ENCODE results near the gene MARK3. TPM values are rescaled to one million over a fixed set of nuclear protein-coding genes. Genes with fewer than 3 reads are reported as not detected.

Gene MARK3
- total RNA-seq = 82.0 and 89.7 TPM in 2 replicates

- peaks cover 33% of the 10 kb centered on the region for H3K4me1 Mint-ChIP-seq
- peak within 1 kb of the TSS; percentile 94 for H3K4me3 Mint-ChIP-seq
- peak within 1 kb of the TSS; percentile 96 for H3K27ac Mint-ChIP-seq
- DNase-seq = peak; percentile 99
- intact Hi-C loops (cut with micrococcal nuclease) = loop anchor here (1.0 kb wide), 1 partner anchor 51 kb away; the partner anchor contains the start of gene EIF5
- H3K27me3 Mint-ChIP-seq = peaks cover 6% of the 10 kb centered on the region
- peaks cover 6% of the 10 kb centered on the region for H3K36me3 Mint-ChIP-seq (ENCODE audit: low read depth)
- H3K9me3 Mint-ChIP-seq = no peaks in the 10 kb centered on the region
Measured at GRCh38 chr14:103385152-103385928, at the start of gene MARK3. Gene MARK3 (plus strand): TSS chr14:103385415. CDS start chr14:103386030, 615 bp downstream.

- Mint-ChIP-seq H3K4me1 (peaks cover 39% of the 10 kb centered on the region), H3K4me3 (peak overlapping the region; percentile 92), H3K27ac (peak overlapping the region; percentile 81), H3K36me3 (ENCODE audit: low read depth) (peaks cover 65% of the 10 kb centered on the region), H3K9me3 (no peaks in the 10 kb centered on the region), H3K27me3 (no peaks in the 10 kb centered on the region)
- no peak for DNase-seq
- intact Hi-C loops (cut with micrococcal nuclease) = loop anchor here (10.0 kb wide), 1 partner anchor 1021 kb away; the partner anchor contains the start of gene ZNF839
Measured at GRCh38 chr14:103336191-103336590, 49.0 kb upstream of the MARK3 start.

GRCh38 chr14:103337794-103338193 lies 47.4 kb upstream of the MARK3 start:
- intact Hi-C loops (cut with micrococcal nuclease) = loop anchor here (10.0 kb wide), 1 partner anchor 1023 kb away; the partner anchor contains the start of gene ZNF839
- H3K4me1 Mint-ChIP-seq = peaks cover 39% of the 10 kb centered on the region
- peaks cover 80% of the 10 kb centered on the region for H3K36me3 Mint-ChIP-seq (ENCODE audit: low read depth)
- no peaks in the 10 kb centered on the region for H3K9me3 Mint-ChIP-seq
- H3K27me3 Mint-ChIP-seq = no peaks in the 10 kb centered on the region
- H3K4me3 Mint-ChIP-seq = no peak overlapping the region
- DNase-seq = no peak
- no peak overlapping the region for H3K27ac Mint-ChIP-seq

- Mint-ChIP-seq H3K36me3 (ENCODE audit: low read depth) (peaks cover 93% of the 10 kb centered on the region), H3K4me3 (no peak overlapping the region), H3K27ac (peak overlapping the region; percentile 39), H3K27me3 (no peaks in the 10 kb centered on the region), H3K9me3 (no peaks in the 10 kb centered on the region), H3K4me1 (peaks cover 36% of the 10 kb centered on the region)
- no peak for DNase-seq
- intact Hi-C loops (cut with micrococcal nuclease) = loop anchor here (10.0 kb wide), 1 partner anchor 1025 kb away; the partner anchor contains the start of gene ZNF839
Measured at GRCh38 chr14:103339561-103339960, 45.7 kb upstream of the MARK3 start.

GRCh38 chr14:103340480-103341212 lies 44.6 kb upstream of the MARK3 start:
- H3K27ac Mint-ChIP-seq = no peak overlapping the region
- intact Hi-C loops (cut with micrococcal nuclease) = no loop called here
- no peak overlapping the region for H3K4me3 Mint-ChIP-seq
- peaks cover 90% of the 10 kb centered on the region for H3K36me3 Mint-ChIP-seq (ENCODE audit: low read depth)
- H3K27me3 Mint-ChIP-seq = no peaks in the 10 kb centered on the region
- peaks cover 31% of the 10 kb centered on the region for H3K4me1 Mint-ChIP-seq
- DNase-seq = no peak
- no peaks in the 10 kb centered on the region for H3K9me3 Mint-ChIP-seq

- H3K9me3 Mint-ChIP-seq = no peaks in the 10 kb centered on the region
- peaks cover 23% of the 10 kb centered on the region for H3K4me1 Mint-ChIP-seq
- no peak overlapping the region for H3K4me3 Mint-ChIP-seq
- H3K36me3 Mint-ChIP-seq (ENCODE audit: low read depth) = peaks cover 82% of the 10 kb centered on the region
- intact Hi-C loops (cut with micrococcal nuclease) = no loop called here
- no peak overlapping the region for H3K27ac Mint-ChIP-seq
- no peak for DNase-seq
- H3K27me3 Mint-ChIP-seq = no peaks in the 10 kb centered on the region
Measured at GRCh38 chr14:103341250-103342129, 43.7 kb upstream of the MARK3 start.

GRCh38 chr14:103343164-103343879 lies 41.9 kb upstream of the MARK3 start:
- no peaks in the 10 kb centered on the region for H3K27me3 Mint-ChIP-seq
- no peak overlapping the region for H3K4me3 Mint-ChIP-seq
- peaks cover 63% of the 10 kb centered on the region for H3K36me3 Mint-ChIP-seq (ENCODE audit: low read depth)
- H3K9me3 Mint-ChIP-seq = no peaks in the 10 kb centered on the region
- no peak for DNase-seq
- H3K4me1 Mint-ChIP-seq = peaks cover 10% of the 10 kb centered on the region
- no peak overlapping the region for H3K27ac Mint-ChIP-seq
- intact Hi-C loops (cut with micrococcal nuclease) = no loop called here

GRCh38 chr14:103343905-103344797 lies 41.1 kb upstream of the MARK3 start:
- H3K36me3 Mint-ChIP-seq (ENCODE audit: low read depth) = peaks cover 55% of the 10 kb centered on the region
- DNase-seq = no peak
- intact Hi-C loops (cut with micrococcal nuclease) = no loop called here
- peaks cover 7% of the 10 kb centered on the region for H3K4me1 Mint-ChIP-seq
- H3K27me3 Mint-ChIP-seq = no peaks in the 10 kb centered on the region
- no peak overlapping the region for H3K27ac Mint-ChIP-seq
- no peak overlapping the region for H3K4me3 Mint-ChIP-seq
- H3K9me3 Mint-ChIP-seq = no peaks in the 10 kb centered on the region

GRCh38 chr14:103346286-103346685 lies 38.9 kb upstream of the MARK3 start:
- H3K27ac Mint-ChIP-seq = no peak overlapping the region

GRCh38 chr14:103347091-103347815 lies 38.0 kb upstream of the MARK3 start:
- Mint-ChIP-seq H3K36me3 (ENCODE audit: low read depth) (peaks cover 25% of the 10 kb centered on the region), H3K4me1 (peaks cover under 1% of the 10 kb centered on the region), H3K27me3 (peaks cover 5% of the 10 kb centered on the region), H3K9me3 (no peaks in the 10 kb centered on the region), H3K4me3 (no peak overlapping the region), H3K27ac (no peak overlapping the region)
- intact Hi-C loops (cut with micrococcal nuclease) = no loop called here
- DNase-seq = no peak

More at GRCh38 chr14:103346286-103346685, 38.9 kb upstream of the MARK3 start:
- DNase-seq = no peak
- no peaks in the 10 kb centered on the region for H3K9me3 Mint-ChIP-seq
- H3K4me1 Mint-ChIP-seq = peaks cover 5% of the 10 kb centered on the region
- H3K36me3 Mint-ChIP-seq (ENCODE audit: low read depth) = peaks cover 35% of the 10 kb centered on the region
- intact Hi-C loops (cut with micrococcal nuclease) = no loop called here
- no peak overlapping the region for H3K4me3 Mint-ChIP-seq
- peaks cover 3% of the 10 kb centered on the region for H3K27me3 Mint-ChIP-seq

GRCh38 chr14:103348154-103348553 lies 37.1 kb upstream of the MARK3 start:
- Mint-ChIP-seq H3K4me3 (no peak overlapping the region), H3K9me3 (no peaks in the 10 kb centered on the region), H3K4me1 (no peaks in the 10 kb centered on the region), H3K27ac (no peak overlapping the region), H3K27me3 (peaks cover 5% of the 10 kb centered on the region), H3K36me3 (ENCODE audit: low read depth) (peaks cover 18% of the 10 kb centered on the region)
- intact Hi-C loops (cut with micrococcal nuclease) = no loop called here
- DNase-seq = no peak

GRCh38 chr14:103349982-103350381 lies 35.2 kb upstream of the MARK3 start:
- no peaks in the 10 kb centered on the region for H3K9me3 Mint-ChIP-seq
- DNase-seq = no peak
- no peaks in the 10 kb centered on the region for H3K4me1 Mint-ChIP-seq
- no peak overlapping the region for H3K27ac Mint-ChIP-seq
- H3K27me3 Mint-ChIP-seq = peaks cover 9% of the 10 kb centered on the region
- H3K36me3 Mint-ChIP-seq (ENCODE audit: low read depth) = peaks cover under 1% of the 10 kb centered on the region
- intact Hi-C loops (cut with micrococcal nuclease) = no loop called here
- no peak overlapping the region for H3K4me3 Mint-ChIP-seq

All from activated CD4-positive, alpha-beta T cell treated with anti-CD3 and anti-CD28 coated beads, Interleukin-2, amount 10 ng/mL, durations not matched to agents 24 days and 14 days (primary cell).